Keratinocyte (primary cell): ENCODE results near the gene KLF3. TPM values are rescaled to one million over a fixed set of nuclear protein-coding genes. Genes with fewer than 3 reads are reported as not detected.

ENCODE experiments used
- DNase-seq: peaks from one replicate; pipeline ENCODE4 v3.0.0-alpha.2; 2011; ENCODE audit warnings: low read depth, missing footprints, low spot score
- FAIRE-seq: peaks from 2 replicates; lab custom pipeline; 2011; peaks lifted over from hg19 to GRCh38; lab: Jason Lieb, UNC
- H2AFZ ChIP-seq: 2 replicates; pipeline ENCODE4 v1.6.0; 2012; ENCODE audit warnings: low read length, control low read depth, inconsistent platforms; ENCODE audit not compliant: control insufficient read depth
- H3K27ac ChIP-seq: 2 replicates; pipeline ENCODE4 v1.5.1; 2011; ENCODE audit warnings: low read length; ENCODE audit not compliant: control insufficient read depth, insufficient read depth
- H3K27me3 ChIP-seq: 3 replicates; pipeline ENCODE4 v1.6.0; 2011; ENCODE audit warnings: low read length; ENCODE audit not compliant: control insufficient read depth, insufficient read depth; ENCODE audit errors: extremely low read depth
- H3K36me3 ChIP-seq, 2 experiments: 2 replicates in 1 of 2; 3 replicates in 1 of 2; pipeline ENCODE4 v1.5.1; 2011; ENCODE audit warnings: low read length in 2 of 2, mild to moderate bottlenecking in 1 of 2; ENCODE audit not compliant: control insufficient read depth in 2 of 2, insufficient read depth in 2 of 2; ENCODE audit errors: extremely low read depth in 1 of 2
- H3K4me1 ChIP-seq: 3 replicates; pipeline ENCODE4 v1.5.1; 2011; ENCODE audit warnings: low read length; ENCODE audit not compliant: control insufficient read depth, insufficient read depth; ENCODE audit errors: extremely low read depth
- H3K4me2 ChIP-seq: 3 replicates; pipeline ENCODE4 v1.6.0; 2011; ENCODE audit warnings: low read depth, low read length; ENCODE audit not compliant: control insufficient read depth, insufficient read depth; ENCODE audit errors: extremely low read depth
- H3K4me3 ChIP-seq, 3 experiments: fragments of 200-600 bp in 1 of 3; sonication (generic) in 1 of 3; 2 replicates in 2 of 3; 3 replicates in 1 of 3; pipeline ENCODE4 v1.5.1; 2011 to 2016; ENCODE audit warnings: low read length in 3 of 3, mild to moderate bottlenecking in 3 of 3, control low read depth in 2 of 3, inconsistent platforms in 1 of 3, low read depth in 1 of 3, mixed read lengths in 1 of 3, mixed run types in 1 of 3, moderate library complexity in 1 of 3; ENCODE audit not compliant: control insufficient read depth in 2 of 3, insufficient read depth in 2 of 3; ENCODE audit errors: extremely low read depth in 1 of 3
- H3K79me2 ChIP-seq: 2 replicates; pipeline ENCODE4 v1.6.0; 2012; ENCODE audit warnings: low read length; ENCODE audit not compliant: control insufficient read depth, insufficient read depth
- H3K9ac ChIP-seq: 3 replicates; pipeline ENCODE4 v1.6.0; 2011; ENCODE audit warnings: low read length; ENCODE audit not compliant: control insufficient read depth, insufficient read depth; ENCODE audit errors: extremely low read depth
- H3K9me1 ChIP-seq: 3 replicates; pipeline ENCODE4 v1.6.0; 2011; ENCODE audit warnings: low read length; ENCODE audit not compliant: control insufficient read depth, insufficient read depth; ENCODE audit errors: extremely low read depth
- H3K9me3 ChIP-seq: 2 replicates; pipeline ENCODE4 v1.5.1; 2012; ENCODE audit warnings: low read depth, low read length; ENCODE audit not compliant: control insufficient read depth
- H4K20me1 ChIP-seq: 3 replicates; pipeline ENCODE4 v1.6.0; 2011; ENCODE audit warnings: low read length; ENCODE audit not compliant: control insufficient read depth, insufficient read depth; ENCODE audit errors: extremely low read depth
- CTCF ChIP-seq, 3 experiments: IDR thresholded peaks in 1 of 3; conservative IDR thresholded peaks in 1 of 3; optimal IDR thresholded peaks in 1 of 3; 2 replicates in 2 of 3; 3 replicates in 1 of 3; pipeline versions ENCODE3 to v1.5.1; 2011; ENCODE audit warnings: low read length in 3 of 3, mild to moderate bottlenecking in 3 of 3, moderate library complexity in 2 of 3, control low read depth in 1 of 3, inconsistent platforms in 1 of 3; ENCODE audit not compliant: insufficient read depth in 2 of 3; ENCODE audit errors: extremely low read depth in 1 of 3
- EZH2 ChIP-seq: IDR thresholded peaks from one replicate; pipeline ENCODE4 v1.6.1; 2012; ENCODE audit warnings: inconsistent platforms, mild to moderate bottlenecking, low read length, moderate library complexity
- dilution Hi-C: fragments of 300-500 bp; cut with MboI; formaldehyde crosslinking; loops from one replicate; pipeline ENCODE4 v1.7.0; 2020; ENCODE audit warnings: low sequenced_read_pairs; ENCODE audit not compliant: extremely low pct_ligation_motif_present
- polyA plus RNA-seq, 5 experiments: library from polyadenylated mRNA; depleted of rRNA in 3 of 5; stranded (reverse) in 3 of 5; stranded (forward) in 1 of 5; unstranded in 1 of 5; fragments of >200 nt; gene quantifications; 1 replicate in 1 of 5; 2 replicates in 3 of 5; 3 replicates in 1 of 5; pipeline versions ENCODE4 v1.2.1 to v1.2.3, GENCODE V29; 2011 to 2012; ENCODE audit warnings: missing spikeins in 2 of 5, low read depth in 1 of 5, low replicate concordance in 1 of 5

Gene KLF3
- polyA plus RNA-seq, 1 donor (not counting 4 experiments of a cell fraction or from before 2014, with no cell fraction given) = 39.9 TPM

- Histone ChIP-seq H3K27ac (no peak overlapping the region), H3K9ac (no peak overlapping the region), H3K4me2 (no peak overlapping the region), H3K9me3 (no peaks in the 10 kb centered on the region), H2AFZ (no peak overlapping the region), H3K79me2 (no peaks in the 10 kb centered on the region), H3K36me3 (no peaks in the 10 kb centered on the region), H4K20me1 (no peaks in the 10 kb centered on the region), H3K4me3 (no peak overlapping the region), H3K4me1 (no peaks in the 10 kb centered on the region), H3K27me3 (no peaks in the 10 kb centered on the region), H3K9me1 (no peaks in the 10 kb centered on the region)
- TF ChIP-seq EZH2 (no peak), CTCF (optimal IDR thresholded peaks at IDR 0.05 in 1 of 3, IDR thresholded peaks at IDR 0.05 in 1 of 3, conservative IDR thresholded peaks at IDR 0.05 in 1 of 3; ENCODE audit: extremely low read depth in 1 of 3, insufficient read depth in 2 of 3, low read length in 3 of 3) (no peak)
- dilution Hi-C loops = no loop called here
- DNase-seq (no peak), FAIRE-seq (no peak)
Observed at GRCh38 chr4:38740303-38740702, 76.3 kb downstream of the KLF3 start.

- no peak for DNase-seq
- Histone ChIP-seq H3K9ac (no peak overlapping the region), H3K27ac (no peak overlapping the region), H3K9me1 (no peaks in the 10 kb centered on the region), H3K4me2 (no peak overlapping the region), H3K79me2 (no peaks in the 10 kb centered on the region), H2AFZ (peak overlapping the region; percentile 13), H3K4me3 (no peak overlapping the region), H3K9me3 (no peaks in the 10 kb centered on the region), H4K20me1 (no peaks in the 10 kb centered on the region), H3K27me3 (no peaks in the 10 kb centered on the region), H3K4me1 (no peaks in the 10 kb centered on the region), H3K36me3 (no peaks in the 10 kb centered on the region)
- dilution Hi-C loops = no loop called here
- FAIRE-seq = no peak
- TF ChIP-seq EZH2 (no peak), CTCF (optimal IDR thresholded peaks at IDR 0.05 in 1 of 3, IDR thresholded peaks at IDR 0.05 in 1 of 3, conservative IDR thresholded peaks at IDR 0.05 in 1 of 3; ENCODE audit: extremely low read depth in 1 of 3, insufficient read depth in 2 of 3, low read length in 3 of 3) (no peak)
Observed at GRCh38 chr4:38743866-38744265, 79.9 kb downstream of the KLF3 start.
